AG04449 (cell line): ENCODE data around the gene MVK.

Experiments
- CTCF ChIA-PET: fragments of 350-600 bp; formaldehyde crosslinking; extraction: SDS; loops from one replicate; lab custom pipeline; 2021; ENCODE audit warnings: antibody characterized with exemption; lab: Yijun Ruan, JAX
- POLR2A ChIA-PET: fragments of 400-600, 350-600 bp; formaldehyde crosslinking; extraction: SDS; loops from one replicate; lab custom pipeline; 2020; ENCODE audit warnings: antibody characterized with exemption, inconsistent platforms; lab: Yijun Ruan, JAX
- DNase-seq: peaks from one replicate; pipeline ENCODE4 v3.0.0-alpha.2; 2010; ENCODE audit warnings: low read depth, low spot score
- H3K4me3 ChIP-seq: 2 replicates; pipeline ENCODE4 v1.5.1; 2011; ENCODE audit warnings: low read depth, mild to moderate bottlenecking, control low read depth, low read length
- CTCF ChIP-seq: IDR thresholded peaks from one replicate; pipeline ENCODE4 v1.5.1; 2011; ENCODE audit warnings: mild to moderate bottlenecking, moderate library complexity, low read length, control low read depth, inconsistent platforms; ENCODE audit not compliant: insufficient read depth; ENCODE audit errors: missing control alignments

Gene MVK

GRCh38 chr12:109605599-109606228 is 32.1 kb downstream of the MVK start:
- no peak for TF ChIP-seq CTCF
- ChIA-PET CTCF (interaction anchor here (1.2 to 5.9 kb wide), 2 partner anchors 10 to 200 kb away, joined by 3 to 36 read pairs; no protein-coding TSS in a partner anchor), POLR2A (no interaction called here)
- no peak overlapping the region for H3K4me3 ChIP-seq
- no peak for DNase-seq

GRCh38 chr12:109606320-109607028 is 32.9 kb downstream of the MVK start:
- DNase-seq, result no peak

GRCh38 chr12:109607618-109608017 is 34.0 kb downstream of the MVK start:
- ChIA-PET POLR2A (no interaction called here), CTCF (interaction anchor here (1.0 to 5.9 kb wide), 3 partner anchors 9 to 12 kb away, joined by 3 to 36 read pairs (median 3); no protein-coding TSS in a partner anchor)
- no peak overlapping the region for H3K4me3 ChIP-seq
- TF ChIP-seq CTCF, result no peak
- DNase-seq, result no peak

More at GRCh38 chr12:109606320-109607028, 32.9 kb downstream of the MVK start:
- no peak overlapping the region for H3K4me3 ChIP-seq
- ChIA-PET CTCF (interaction anchor here (1.0 to 5.9 kb wide), 3 partner anchors 8 to 199 kb away, joined by 3 to 36 read pairs (median 3); no protein-coding TSS in a partner anchor), POLR2A (no interaction called here)
- no peak for TF ChIP-seq CTCF

GRCh38 chr12:109608270-109608669 is 34.7 kb downstream of the MVK start:
- no peak for TF ChIP-seq CTCF
- ChIA-PET POLR2A (no interaction called here), CTCF (interaction anchor here (1.2 to 1.5 kb wide), 3 partner anchors 9 to 13 kb away, joined by 3 to 7 read pairs (median 3); no protein-coding TSS in a partner anchor)
- H3K4me3 ChIP-seq, result no peak overlapping the region
- DNase-seq, result no peak

GRCh38 chr12:109608793-109609192 is 35.2 kb downstream of the MVK start:
- CTCF ChIA-PET, result interaction anchor here (0.9 to 1.5 kb wide), 4 partner anchors 10 to 168 kb away, joined by 3 to 7 read pairs (median 3); no protein-coding TSS in a partner anchor
- POLR2A ChIA-PET, result no interaction called here
- DNase-seq, result no peak
- no peak overlapping the region for H3K4me3 ChIP-seq
- TF ChIP-seq CTCF, result no peak

- no peak for TF ChIP-seq CTCF
- DNase-seq, result no peak
- ChIA-PET CTCF (interaction anchor here (0.9 to 1.5 kb wide), 3 partner anchors 12 to 167 kb away, joined by 3 to 7 read pairs (median 3); no protein-coding TSS in a partner anchor), POLR2A (no interaction called here)
- no peak overlapping the region for H3K4me3 ChIP-seq
These were observed 35.7 kb downstream of the MVK start for GRCh38 chr12:109609342-109609741.
